Measurements from ENCODE around the gene IL18. TPM values are rescaled to one million over a fixed set of nuclear protein-coding genes. Genes with fewer than 3 reads are reported as not detected.

Gene IL18
- total and polyA plus RNA-seq, 9 of the 15 experiments (the other 6 are each of a cell fraction or from before 2014, with no cell fraction given): 4.1 to 10.0 (median 6.1) TPM

DNA sequence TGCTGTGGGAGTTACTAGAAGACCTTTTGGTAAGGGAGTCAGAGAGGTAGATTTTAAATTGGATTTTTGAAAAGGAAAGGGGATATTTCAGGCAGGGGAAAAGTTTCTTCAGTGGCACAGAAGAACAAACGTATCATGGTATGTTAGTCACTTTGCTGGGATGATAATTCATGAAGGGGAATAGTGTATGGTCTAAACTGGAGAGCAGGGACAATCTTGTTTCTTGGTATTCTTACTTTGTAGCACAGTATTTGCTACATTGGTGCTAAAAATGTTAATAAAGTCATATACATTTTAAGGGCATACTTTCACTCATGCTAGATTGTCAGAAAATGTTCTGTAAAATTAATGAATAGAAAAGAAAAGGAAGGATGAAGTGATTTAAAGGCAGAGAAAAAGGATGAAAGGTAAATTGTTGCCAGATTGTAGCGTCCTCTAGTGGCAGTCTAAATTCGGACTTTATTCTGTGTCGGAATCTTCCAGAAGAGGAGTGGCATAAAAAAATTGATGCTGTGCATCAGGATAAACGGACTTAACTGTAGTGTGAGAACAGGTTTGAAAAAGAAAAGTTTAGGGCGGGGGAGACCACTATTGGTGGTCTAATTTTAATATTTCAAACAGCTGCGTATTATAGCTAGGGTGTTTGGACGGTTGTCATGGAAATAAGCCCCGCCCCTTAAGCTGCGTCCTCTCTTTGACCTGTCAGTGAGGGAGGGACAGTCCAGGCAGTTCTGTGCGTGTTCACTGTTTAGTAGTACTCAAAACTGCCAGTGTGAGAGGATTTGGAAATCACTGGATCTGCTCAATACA is 11.1 kb upstream of the IL18 start, which contains the start of gene BCO2 (continued):
- TF ChIP-seq JUNB (CRISPR knock-in tag; conservative IDR thresholded peaks at IDR 0.05) (no peak), BCL6 (CRISPR knock-in tag; IDR thresholded peaks at IDR 0.05) (no peak), BCOR (IDR thresholded peaks at IDR 0.05) (no peak), HMG20A (CRISPR knock-in tag; conservative IDR thresholded peaks at IDR 0.05) (no peak), CHD4 (IDR thresholded peaks at IDR 0.05; ENCODE audit: insufficient read depth, insufficient replicate concordance, low read depth, low read length, poor library complexity, severe bottlenecking) (no peak), ARID1B (IDR thresholded peaks at IDR 0.05) (no peak), MYNN (IDR thresholded peaks at IDR 0.05) (no peak), MYNN (CRISPR knock-in tag; IDR thresholded peaks at IDR 0.05) (no peak), ETV1 (tag; conservative IDR thresholded peaks at IDR 0.05; ENCODE audit: low read depth) (no peak), SNIP1 (IDR thresholded peaks at IDR 0.05; ENCODE audit: low read depth) (no peak), KLF16 (IDR thresholded peaks at IDR 0.05) (peak; percentile 58; the same call in 1 of the 2 replicates), CC2D1A (IDR thresholded peaks at IDR 0.05) (peak; percentile 51; the same call in 1 of the 2 replicates), HNRNPL (IDR thresholded peaks at IDR 0.05; ENCODE audit: low read depth, low read length) (no peak), PPARD (CRISPR knock-in tag; IDR thresholded peaks at IDR 0.05) (no peak), FOXJ2 (tag; IDR thresholded peaks at IDR 0.05) (peak; percentile 91), STAT5A (IDR thresholded peaks at IDR 0.05; ENCODE audit: borderline replicate concordance, low read length) (no peak), ZC3H4 (CRISPR knock-in tag; IDR thresholded peaks at IDR 0.05; ENCODE audit: borderline replicate concordance) (no peak), ZNF12 (CRISPR knock-in tag; IDR thresholded peaks at IDR 0.05) (no peak), MTA1 (IDR thresholded peaks at IDR 0.05; ENCODE audit: borderline replicate concordance) (no peak)
- TF ChIP-seq, protein P1, sequence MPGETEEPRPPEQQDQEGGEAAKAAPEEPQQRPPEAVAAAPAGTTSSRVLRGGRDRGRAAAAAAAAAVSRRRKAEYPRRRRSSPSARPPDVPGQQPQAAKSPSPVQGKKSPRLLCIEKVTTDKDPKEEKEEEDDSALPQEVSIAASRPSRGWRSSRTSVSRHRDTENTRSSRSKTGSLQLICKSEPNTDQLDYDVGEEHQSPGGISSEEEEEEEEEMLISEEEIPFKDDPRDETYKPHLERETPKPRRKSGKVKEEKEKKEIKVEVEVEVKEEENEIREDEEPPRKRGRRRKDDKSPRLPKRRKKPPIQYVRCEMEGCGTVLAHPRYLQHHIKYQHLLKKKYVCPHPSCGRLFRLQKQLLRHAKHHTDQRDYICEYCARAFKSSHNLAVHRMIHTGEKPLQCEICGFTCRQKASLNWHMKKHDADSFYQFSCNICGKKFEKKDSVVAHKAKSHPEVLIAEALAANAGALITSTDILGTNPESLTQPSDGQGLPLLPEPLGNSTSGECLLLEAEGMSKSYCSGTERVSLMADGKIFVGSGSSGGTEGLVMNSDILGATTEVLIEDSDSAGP (CRISPR knock-in tag; IDR thresholded peaks at IDR 0.05): no peak
- TF ChIP-seq, protein P2, sequence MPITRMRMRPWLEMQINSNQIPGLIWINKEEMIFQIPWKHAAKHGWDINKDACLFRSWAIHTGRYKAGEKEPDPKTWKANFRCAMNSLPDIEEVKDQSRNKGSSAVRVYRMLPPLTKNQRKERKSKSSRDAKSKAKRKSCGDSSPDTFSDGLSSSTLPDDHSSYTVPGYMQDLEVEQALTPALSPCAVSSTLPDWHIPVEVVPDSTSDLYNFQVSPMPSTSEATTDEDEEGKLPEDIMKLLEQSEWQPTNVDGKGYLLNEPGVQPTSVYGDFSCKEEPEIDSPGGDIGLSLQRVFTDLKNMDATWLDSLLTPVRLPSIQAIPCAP (CRISPR knock-in tag; IDR thresholded peaks at IDR 0.05; ENCODE audit: borderline replicate concordance): no peak
- TF ChIP-seq, protein P3, sequence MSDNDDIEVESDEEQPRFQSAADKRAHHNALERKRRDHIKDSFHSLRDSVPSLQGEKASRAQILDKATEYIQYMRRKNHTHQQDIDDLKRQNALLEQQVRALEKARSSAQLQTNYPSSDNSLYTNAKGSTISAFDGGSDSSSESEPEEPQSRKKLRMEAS (CRISPR knock-in tag; IDR thresholded peaks at IDR 0.05): no peak
- TF ChIP-seq, protein P4, sequence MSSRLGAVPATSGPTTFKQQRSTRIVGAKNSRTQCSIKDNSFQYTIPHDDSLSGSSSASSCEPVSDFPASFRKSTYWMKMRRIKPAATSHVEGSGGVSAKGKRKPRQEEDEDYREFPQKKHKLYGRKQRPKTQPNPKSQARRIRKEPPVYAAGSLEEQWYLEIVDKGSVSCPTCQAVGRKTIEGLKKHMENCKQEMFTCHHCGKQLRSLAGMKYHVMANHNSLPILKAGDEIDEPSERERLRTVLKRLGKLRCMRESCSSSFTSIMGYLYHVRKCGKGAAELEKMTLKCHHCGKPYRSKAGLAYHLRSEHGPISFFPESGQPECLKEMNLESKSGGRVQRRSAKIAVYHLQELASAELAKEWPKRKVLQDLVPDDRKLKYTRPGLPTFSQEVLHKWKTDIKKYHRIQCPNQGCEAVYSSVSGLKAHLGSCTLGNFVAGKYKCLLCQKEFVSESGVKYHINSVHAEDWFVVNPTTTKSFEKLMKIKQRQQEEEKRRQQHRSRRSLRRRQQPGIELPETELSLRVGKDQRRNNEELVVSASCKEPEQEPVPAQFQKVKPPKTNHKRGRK (tag; IDR thresholded peaks at IDR 0.05): no peak
- TF ChIP-seq, protein P5, sequence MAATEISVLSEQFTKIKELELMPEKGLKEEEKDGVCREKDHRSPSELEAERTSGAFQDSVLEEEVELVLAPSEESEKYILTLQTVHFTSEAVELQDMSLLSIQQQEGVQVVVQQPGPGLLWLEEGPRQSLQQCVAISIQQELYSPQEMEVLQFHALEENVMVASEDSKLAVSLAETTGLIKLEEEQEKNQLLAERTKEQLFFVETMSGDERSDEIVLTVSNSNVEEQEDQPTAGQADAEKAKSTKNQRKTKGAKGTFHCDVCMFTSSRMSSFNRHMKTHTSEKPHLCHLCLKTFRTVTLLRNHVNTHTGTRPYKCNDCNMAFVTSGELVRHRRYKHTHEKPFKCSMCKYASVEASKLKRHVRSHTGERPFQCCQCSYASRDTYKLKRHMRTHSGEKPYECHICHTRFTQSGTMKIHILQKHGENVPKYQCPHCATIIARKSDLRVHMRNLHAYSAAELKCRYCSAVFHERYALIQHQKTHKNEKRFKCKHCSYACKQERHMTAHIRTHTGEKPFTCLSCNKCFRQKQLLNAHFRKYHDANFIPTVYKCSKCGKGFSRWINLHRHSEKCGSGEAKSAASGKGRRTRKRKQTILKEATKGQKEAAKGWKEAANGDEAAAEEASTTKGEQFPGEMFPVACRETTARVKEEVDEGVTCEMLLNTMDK (IDR thresholded peaks at IDR 0.05; ENCODE audit: borderline replicate concordance, insufficient read depth, low read depth, low read length, poor library complexity, severe bottlenecking): no peak
